GM21717 (cell line): ENCODE results near the gene INAFM2.

Experiments
- ATAC-seq: cut with Tn5 transposase; IDR thresholded peaks from one replicate; pipeline ENCODE4 v1.9.1; 2021; ENCODE audit warnings: mild to moderate bottlenecking, moderate library complexity; ENCODE audit not compliant: unreplicated experiment

INAFM2 gene

DNA sequence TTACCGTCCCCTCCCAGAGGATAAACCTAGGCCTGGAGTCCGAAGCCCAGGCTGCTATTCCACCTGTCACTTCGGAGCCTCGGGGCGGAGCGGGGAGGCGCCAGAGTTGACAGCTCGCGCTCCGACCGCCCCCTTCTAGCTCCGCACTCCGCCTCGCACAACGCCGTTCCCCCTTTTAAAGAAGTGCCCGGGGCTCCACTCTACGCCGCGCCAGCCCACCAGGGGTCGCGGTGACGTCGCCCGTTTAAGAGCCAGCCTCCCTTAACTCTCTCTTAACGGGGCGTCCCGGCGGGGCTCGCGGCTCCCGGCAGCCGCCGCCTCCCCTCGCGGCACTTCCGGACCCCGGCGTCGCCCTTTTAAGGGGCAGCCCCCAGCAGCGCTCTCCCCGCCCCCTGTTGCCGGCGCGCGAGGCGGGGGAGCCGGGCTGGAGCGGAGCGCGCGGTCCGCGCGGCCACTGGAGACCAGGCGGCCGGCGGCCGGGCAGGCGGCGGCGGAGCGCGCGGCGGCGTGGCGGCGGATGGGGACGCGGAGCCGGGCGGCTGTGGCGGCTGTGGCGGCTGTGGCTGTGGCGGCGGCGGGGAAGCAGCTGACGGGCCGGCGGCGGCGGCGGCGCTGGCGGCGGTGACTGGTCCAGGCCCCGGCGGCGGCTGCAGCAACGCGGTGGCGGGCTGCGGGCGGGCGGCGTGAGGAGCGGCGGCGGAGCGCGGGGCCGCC, at the start of gene INAFM2:
Gene INAFM2 (plus strand): TSS at position 454 of the 714 bp plus-strand sequence. CDS start 364 bp downstream, outside the sequence.
- ATAC-seq, result peak; percentile 84

DNA sequence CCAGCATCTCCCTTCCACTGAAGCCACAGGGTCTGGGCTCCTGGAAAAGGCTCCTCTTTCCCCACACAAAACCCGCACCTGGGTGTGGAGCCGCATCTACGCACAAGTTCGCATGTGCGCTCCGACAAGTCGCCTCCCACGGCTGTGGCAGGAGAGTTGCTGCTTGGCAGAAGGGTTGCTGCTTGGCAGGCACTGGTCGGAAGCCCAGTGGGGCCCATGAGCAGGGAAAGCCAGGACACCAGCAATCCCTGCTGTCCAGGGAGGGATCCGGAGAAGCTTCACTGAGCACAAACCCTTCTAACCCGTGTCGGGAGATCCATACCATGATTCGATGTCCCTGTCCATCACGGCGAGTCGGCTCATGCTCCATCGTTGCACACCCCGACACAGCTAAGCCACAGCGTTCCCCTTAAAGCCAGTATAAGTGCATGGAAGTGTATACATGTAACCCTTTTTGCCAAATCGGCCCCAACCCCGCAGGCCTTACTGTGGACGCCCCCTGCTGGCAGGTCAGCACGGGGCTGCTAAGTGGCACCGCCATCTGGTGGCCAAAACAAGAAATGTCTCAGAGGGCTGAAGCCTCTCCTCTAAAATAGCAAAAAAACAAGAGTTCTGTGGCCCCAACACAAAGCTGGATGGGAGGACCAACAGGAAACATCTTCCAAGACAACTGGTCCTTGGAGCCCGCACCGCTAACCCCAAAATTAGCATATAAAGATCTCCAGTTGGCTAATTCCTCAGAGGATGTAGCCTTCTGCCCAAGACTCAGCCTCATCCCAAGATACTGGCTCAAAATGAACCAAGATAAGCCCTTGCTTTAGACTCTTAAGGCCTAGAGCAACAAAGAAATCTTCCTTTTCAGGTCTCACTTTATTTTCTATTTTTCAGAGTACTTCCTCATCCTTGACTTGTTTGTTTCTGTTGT, 48.9 kb upstream of the INAFM2 start:
- ATAC-seq, result no peak

DNA sequence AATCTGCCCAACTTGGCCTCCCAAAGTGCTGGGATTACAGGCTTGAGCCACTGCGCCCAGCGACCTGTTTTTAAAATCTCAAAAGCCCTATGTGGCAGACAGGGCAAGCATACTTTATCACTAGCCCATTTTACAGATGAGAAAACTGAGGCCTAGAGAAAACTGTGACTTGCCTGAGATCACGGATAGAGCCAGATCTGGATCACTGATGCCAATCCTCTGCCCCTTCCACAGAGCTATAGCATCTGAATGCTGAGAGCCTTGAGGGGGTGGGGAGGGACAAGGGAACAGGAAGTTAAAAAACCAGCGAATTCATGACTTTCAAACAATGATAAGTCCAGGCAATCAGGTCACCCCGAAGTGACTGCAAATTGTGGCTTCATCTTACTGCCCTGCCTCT, 48.0 kb upstream of the INAFM2 start:
- ATAC-seq, result no peak

DNA sequence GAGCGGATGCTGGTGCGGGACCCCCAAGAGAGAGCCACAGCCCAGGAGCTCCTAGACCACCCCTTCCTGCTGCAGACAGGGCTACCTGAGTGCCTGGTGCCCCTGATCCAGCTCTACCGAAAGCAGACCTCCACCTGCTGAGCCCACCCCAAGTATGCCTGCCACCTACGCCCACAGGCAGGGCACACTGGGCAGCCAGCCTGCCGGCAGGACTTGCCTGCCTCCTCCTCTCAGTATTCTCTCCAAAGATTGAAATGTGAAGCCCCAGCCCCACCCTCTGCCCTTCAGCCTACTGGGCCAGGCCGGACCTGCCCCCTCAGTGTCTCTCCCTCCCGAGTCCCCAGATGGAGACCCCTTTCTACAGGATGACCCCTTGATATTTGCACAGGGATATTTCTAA, 47.5 kb upstream of the INAFM2 start:
- ATAC-seq, result no peak

DNA sequence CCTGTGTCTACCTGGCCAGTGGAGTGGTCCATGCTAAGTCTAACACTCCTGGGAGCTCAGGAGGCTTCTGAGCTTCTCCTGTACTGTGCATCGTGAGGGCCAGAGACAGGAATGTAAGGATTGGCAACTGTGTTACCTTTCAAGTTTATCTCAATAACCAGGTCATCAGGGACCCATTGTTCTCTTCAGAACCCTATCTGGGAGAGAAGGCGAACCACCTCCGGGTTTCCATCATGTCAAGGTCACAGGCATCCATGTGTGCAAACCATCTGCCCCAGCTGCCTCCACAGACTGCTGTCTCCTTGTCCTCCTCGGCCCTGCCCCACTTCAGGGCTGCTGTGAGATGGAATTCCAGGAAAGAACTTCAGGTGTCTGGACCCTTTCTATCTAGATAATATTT, 46.6 kb upstream of the INAFM2 start:
- no peak for ATAC-seq

DNA sequence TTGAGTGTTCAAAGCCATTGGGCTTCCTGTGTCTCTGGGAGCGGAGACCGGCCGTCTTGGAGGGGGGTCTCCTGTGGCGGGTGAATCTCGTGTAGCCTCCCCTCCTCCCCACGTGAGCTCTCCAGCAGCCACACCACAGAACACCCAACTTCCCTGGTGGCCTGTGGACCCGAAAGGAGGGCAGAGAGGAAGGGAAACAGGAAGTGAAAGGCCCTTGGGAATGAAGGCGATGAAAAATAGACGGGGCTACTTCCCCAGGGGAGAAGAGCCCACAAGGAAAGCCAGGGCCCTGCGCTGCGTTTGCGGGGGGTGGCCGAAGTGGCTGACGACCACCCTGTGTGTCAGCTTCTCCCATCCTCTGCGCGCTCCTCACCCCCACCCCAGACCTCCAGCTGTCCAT, 46.0 kb upstream of the INAFM2 start:
- no peak for ATAC-seq

DNA sequence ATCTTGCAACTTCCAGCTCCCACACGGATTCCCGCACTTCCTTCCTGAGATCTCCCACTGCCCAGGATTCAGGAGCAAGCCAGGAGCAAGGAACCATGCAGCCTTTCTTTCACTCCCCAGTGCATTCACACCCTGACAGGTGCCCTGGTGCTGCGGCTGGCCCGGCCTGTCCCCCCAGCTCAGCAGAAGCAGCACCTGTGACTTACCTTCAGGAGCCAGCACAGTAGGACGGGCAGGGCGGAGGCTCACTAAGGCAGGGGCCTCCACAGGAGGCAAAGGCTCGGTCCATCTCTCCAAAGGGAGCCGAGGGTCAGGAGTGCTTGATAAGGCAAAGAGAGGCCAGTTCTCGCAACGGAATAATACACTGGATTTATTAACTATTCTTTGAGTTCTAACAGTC, 45.5 kb upstream of the INAFM2 start:
- ATAC-seq, result no peak

DNA sequence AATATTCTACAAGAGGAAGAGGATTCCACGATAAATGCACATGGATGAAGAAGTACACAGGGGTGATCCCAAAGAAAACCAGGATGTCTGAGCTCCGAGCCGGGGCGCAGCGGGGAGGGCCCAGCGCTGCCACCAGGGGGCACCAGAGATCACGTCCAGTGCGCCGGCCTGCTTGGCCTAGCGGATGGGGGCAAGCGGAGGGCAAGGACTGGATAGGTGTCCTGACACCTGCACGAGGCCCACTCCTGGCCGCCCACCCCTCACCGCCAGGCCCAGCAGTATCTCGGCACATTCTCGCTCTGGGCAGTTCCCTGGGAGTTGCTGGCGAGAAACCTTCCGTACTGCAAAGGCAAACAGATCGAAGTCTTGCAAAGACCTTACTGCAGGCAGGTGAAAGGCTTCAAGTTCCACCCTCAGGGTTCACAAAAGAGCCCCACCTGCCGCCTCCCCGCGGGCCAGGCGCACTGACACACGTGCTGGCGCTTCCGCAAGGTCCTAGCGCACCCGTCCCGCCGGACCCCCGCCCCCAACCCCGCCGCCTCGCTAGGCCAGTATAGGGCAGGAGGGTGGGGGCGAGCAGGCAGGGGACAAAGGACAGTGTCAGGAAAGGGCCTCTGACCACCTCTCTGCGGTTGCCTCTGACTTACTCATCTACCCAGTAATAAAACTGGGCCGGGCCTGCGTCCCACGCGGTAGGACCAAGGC, 43.9 kb upstream of the INAFM2 start:
- ATAC-seq, result no peak

DNA sequence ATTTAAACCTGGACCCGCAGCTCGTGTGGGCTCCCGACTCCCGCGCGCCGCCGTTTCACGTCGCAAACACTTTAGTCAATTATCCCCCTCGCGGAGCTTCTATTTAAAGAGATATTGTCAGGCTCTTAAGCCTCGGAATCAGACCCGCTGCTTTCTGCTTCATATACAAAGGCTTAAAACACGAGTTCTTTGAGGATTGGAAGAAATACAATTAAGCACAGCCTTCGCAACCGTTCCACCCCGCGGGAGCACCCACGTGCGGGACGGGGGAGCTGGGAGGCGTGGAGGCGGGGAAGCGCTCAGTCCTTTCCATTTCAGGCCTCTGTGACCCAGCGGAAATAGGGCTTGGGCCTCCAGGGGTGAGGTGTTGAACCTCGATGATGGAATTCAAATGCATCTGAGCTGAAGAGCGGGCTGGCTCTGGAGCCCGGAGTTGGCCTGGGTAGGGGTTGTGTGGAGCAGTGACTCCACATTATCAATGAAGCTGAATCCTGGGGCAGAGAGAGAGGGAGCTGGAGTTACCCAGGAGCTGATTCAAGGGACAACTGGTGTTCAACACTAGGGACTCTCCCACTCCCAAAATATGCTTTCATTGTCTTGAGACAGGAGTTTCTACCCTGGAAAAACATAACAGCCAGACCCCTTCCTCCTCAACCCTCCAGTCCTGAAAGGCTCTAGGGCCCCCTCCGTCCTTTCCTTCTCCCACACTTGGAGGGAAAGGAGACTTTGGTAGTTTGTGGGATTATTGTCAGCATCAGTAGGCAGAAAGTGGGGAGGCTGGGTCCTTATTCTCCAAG, 43.0 kb upstream of the INAFM2 start:
- no peak for ATAC-seq

DNA sequence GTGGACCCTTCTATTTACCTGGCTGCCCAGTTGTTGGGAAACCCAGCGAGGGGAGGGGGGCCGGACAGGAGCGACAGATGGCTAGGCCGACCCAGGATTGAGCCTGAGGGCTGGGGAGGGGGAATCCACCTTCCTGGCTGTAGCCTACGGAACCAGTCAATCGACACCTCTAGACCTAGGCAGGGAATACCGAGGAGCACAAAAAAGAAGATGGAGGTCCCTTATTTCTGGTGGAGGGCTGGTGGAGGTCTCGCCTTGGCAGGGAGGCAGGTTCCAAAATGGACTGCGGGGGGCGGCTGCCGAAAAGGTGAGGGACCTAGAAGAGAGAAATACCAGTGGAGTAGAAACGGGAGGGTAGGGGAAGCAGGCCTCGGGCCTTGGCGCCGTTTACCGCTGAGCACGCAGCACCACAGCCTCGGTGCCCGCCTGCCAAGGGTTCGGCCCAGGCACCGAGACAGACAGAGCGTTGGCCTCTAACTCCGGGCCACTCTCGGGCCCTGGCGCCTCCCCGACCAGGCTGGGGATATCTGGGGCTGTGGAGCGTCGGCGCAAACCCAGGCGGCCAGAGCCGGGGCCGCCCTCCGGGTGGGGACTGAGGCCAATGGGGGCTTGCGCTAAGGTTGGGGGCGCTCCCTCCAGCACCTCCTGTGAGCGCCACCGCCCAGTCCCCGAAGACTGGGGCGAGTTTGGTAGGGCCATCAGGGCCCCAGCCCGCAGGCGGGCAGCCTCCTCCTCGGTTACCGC, 42.3 kb upstream of the INAFM2 start:
- ATAC-seq, result no peak

DNA sequence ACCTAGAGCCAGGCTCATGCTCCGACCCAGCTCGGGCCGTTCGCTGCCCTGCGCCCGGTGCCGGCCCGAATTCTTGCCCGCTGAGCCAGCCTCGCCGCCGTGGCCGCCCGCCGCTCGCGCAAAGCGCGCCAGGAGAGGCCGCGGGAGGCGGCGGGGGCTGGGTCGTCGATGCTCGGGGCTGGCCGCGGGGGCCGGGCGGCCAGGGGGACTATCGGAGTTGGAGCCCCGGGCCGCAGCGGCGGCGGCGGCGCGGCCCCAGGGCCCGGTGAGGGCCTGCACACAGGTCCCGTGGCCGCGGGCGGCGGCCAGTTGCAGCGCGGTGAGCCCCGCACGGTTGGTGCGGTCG, 41.7 kb upstream of the INAFM2 start:
- no peak for ATAC-seq

DNA sequence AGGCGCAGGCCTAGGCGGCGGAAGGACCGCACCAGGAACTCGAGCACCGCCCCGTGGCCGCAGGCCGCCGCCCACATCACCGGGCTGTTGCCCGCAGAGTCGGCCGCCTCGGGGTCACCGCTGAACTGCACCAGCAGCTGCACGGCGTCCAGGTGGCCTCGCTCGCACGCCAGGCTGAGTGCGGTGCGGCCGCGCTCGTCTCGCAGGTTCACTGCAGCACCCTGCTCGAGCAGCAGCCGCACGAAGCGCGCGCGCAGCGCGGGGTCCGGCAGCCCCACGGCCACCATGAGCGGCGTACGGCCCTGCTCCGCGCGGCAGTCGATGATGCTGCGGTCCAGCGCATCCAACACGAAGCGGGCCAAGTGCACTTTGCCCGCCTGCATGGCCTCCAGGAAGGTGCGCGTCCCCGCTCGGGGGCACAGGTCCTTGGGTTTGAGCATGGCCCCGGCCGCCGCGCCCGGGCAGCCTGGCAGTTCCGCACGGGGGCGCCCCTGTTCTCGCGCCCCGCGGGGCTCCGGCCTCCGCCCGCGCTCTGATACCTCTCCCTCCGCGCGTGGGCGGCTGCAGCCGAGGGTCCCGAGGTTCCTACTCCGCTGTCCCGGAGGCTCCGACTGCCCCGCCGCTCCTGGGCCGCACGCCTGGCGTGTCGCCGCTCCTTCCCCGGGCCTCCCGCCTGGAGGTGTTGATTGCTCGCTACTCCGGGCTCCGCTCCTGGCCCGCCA, 41.2 kb upstream of the INAFM2 start:
- ATAC-seq, result no peak

DNA sequence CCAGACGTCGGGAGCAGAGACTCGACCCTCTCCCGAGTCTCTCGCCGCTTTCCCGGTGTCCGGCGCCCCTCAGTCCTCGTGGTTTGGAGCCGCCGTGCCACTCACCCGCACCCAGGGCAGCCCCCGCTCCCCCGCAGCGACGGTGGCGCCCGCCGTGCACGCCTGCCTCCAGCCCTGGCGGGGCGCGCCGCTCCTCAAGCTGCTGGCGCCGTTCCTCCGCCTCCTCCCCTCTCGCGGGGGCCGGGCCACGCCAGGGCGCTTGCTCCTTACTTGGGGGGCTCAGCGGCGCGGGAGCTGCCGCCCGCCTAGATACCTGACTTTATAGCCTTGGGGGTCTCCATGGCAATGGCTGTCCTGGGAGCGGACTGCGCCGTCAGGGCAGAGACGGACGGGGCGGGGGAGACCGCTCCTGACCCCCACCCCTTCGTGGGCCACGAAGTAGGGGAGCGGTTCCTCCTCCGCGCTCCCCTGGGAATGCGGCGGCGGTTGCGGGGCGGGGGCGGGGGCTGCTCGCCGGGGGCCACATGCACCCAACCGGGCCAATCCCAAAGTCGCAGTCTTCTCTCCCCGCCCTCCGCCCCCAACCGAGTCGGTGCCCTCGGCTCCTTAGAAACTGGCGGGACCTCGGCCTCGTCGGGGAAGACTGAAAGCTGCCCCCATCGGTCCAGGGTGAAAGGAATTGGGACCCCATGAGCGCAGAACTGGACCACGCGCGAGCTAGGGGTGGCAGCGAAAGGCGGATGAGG, 40.5 kb upstream of the INAFM2 start, which contains the start of gene ANKRD63:
Gene ANKRD63 (minus strand): TSS at position 196 of the 746 bp plus-strand sequence. CDS start 478 bp downstream, outside the sequence.
- ATAC-seq, result no peak

DNA sequence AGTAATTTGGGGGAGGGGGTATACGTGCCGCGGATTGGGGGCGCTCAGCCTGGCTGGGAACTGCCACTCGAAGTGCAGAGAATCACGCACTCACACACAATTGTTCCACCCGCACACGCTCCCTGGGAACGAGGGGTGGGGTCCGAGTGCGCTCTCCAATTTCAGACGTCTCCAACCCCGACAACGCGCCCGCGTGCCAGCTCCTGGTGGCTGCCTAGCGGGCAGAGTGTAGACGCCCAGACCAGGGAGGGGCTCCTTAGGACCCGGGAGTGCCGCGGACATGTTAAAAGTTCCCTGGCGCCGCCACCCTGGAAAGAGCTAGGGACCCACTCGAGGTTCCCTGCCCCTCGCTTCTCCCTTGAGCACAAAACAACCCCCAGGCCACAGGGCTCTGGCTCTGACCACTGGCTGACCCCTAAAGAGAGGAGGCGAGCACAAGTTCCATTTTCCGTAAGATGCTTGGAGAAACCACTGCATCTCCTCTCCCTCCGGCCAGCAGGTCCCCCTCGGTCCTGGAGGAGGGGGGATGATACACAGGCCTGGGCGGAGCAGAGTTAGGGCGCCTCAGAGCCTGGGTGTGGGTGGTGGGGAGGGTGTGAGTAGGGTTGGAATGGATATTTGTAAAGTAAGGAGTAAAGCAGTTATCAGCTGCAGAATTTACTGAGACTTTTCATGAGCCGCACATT, 39.7 kb upstream of the INAFM2 start:
- no peak for ATAC-seq

DNA sequence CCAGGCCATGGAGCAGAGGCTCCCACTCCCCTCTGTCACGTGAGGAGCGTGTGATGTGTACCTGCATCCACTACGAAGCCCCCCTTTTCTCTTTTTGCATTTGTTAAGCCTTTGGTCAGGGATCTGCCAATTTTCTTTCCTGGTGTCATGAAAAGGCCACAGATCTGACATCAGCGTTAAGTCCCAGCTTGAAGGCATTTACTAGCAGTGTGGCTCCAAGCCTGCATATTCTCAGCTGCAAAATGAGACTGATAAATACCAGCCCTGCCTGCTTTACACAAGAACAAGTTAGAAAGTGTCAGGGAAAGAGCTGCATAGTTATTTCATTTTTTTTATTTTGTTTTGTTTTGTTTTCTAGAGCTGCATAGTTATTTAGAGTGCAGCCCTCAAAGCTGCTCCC, 38.3 kb upstream of the INAFM2 start:
- no peak for ATAC-seq

DNA sequence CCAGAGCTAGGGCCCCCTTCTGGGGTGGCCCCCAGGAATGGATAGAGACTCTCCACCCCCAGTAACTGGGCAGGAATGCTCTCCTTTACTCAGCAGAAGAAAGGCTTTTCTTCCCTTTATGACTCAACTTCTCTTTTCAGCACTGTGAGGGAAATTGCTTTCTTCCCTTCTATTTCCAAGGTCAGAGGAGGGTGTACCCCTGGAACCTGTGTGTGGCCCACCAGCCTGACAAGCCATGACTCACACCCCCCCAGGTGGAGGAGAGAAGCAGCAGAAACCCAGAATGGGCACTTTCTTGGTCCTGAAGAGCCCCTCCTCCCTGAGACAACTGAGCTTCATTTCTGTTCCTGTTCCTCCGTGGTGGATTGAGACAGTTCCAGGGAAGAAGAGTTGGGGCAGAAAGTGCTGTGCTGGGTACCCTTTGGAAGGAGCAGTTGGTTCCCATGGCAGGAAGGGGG, 37.9 kb upstream of the INAFM2 start:
- no peak for ATAC-seq

DNA sequence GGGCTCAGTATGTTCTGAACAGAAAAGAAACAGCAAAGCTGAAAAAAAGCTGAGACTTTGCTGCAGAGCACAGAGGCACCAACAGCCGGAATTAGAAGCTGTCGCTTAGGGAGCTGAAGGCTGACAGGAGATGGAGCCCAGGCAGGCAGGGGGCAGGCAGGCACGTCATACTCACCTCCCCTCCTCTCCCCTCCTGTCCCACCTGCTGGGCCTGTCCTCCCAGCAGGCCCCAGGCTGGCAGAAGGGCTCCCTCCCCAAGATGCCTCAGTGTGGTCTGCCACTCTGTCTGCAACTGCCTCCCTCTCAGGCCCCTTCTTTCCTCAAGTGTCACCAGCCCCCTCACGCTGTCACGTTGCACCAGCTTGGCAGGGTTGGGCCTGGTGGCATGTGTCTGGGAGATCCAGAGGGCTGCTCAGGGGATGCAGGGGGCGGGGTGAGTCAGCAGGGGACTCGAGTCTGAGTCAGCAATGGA, 37.4 kb upstream of the INAFM2 start:
- no peak for ATAC-seq

DNA sequence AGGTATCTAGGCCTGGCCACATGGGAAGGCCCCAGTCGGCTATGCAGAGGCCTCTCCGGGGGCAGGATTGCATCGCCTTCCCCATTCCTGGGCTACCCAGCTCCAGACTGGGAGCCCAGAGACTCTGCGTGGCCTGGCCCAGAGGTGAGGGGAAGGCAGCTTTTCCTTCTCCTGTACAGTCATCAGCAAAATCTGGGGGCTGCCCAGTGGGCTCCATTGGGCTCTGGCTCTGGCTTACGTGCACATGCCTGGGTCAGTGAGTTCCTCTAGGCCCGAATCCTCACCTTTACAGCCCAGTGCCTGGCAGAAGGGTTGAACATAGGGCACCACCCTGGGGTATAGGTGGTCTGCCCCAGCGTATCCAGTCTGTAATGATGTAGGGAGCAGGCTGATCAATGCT, 36.7 kb upstream of the INAFM2 start:
- no peak for ATAC-seq
